ENCODE measurements around the gene PDE11A.

Gene PDE11A

GRCh38 chr2:177619461-177619860 lies 453.1 kb downstream of the PDE11A start:
- DNase-seq (ENCODE audit: extremely low read depth, low read depth), result no peak

DNA sequence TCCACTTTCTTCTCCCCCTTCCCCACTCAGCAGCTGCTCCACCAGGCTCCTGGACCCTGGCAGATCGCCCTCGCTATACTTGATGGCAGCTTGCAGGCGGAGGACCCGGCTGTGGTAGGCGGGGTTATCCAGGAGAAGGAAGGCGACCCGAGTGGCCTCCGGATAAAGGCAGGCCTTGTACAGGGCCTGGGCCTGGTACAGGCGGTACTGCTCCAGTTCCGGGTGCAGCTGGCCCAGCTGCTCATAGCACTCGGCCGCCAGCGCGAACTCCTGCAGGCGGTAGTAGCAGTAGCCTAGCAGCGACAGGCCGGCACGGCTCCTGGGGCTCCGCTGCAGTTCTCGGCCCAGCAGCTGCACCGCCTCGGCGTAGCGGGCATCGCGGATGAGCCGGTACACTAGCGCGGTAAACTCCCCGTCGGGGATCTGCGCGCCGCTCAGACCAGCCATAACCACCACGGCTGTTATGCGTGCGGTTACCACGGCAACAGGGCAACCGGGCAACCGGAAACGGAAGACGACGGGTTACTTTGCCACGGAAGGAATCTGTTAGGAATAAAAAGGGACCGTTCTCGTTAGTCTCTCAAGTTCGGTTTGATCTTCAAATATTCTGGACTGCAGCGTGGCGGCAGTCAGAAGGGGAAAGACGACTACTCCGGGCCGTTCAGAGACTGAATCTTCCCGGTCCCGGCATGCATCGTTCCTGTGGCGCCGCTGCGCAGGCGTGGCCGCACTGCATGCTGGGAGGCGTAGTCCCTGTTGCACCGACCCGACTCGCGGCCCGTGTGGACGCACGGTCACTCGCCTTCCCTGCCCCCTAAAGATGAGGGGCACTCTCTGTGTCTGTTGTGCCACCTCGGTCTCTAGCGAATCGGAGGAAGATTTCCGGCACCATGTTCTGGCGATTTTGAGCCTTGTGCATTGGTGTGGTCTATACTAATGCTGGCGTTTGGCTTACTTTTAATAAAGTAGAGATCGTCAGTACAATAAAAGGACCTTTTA lies 454.0 kb downstream of the PDE11A start:
- DNase-seq (ENCODE audit: extremely low read depth, low read depth), result peak; percentile 43
- TF ChIP-seq, protein P1, sequence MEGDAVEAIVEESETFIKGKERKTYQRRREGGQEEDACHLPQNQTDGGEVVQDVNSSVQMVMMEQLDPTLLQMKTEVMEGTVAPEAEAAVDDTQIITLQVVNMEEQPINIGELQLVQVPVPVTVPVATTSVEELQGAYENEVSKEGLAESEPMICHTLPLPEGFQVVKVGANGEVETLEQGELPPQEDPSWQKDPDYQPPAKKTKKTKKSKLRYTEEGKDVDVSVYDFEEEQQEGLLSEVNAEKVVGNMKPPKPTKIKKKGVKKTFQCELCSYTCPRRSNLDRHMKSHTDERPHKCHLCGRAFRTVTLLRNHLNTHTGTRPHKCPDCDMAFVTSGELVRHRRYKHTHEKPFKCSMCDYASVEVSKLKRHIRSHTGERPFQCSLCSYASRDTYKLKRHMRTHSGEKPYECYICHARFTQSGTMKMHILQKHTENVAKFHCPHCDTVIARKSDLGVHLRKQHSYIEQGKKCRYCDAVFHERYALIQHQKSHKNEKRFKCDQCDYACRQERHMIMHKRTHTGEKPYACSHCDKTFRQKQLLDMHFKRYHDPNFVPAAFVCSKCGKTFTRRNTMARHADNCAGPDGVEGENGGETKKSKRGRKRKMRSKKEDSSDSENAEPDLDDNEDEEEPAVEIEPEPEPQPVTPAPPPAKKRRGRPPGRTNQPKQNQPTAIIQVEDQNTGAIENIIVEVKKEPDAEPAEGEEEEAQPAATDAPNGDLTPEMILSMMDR (IDR thresholded peaks at IDR 0.05; ENCODE audit: low read depth, low read length), result no peak

More at GRCh38 chr2:177619461-177619860, 453.1 kb downstream of the PDE11A start:
- TF ChIP-seq, protein P1 (IDR thresholded peaks at IDR 0.05; ENCODE audit: low read depth, low read length), result no peak

GRCh38 chr2:177617849-177618248 lies 454.7 kb downstream of the PDE11A start:
- DNase-seq (ENCODE audit: extremely low read depth, low read depth), result no peak
- TF ChIP-seq, protein P1 (IDR thresholded peaks at IDR 0.05; ENCODE audit: low read depth, low read length), result no peak

- TF ChIP-seq, protein P1 (IDR thresholded peaks at IDR 0.05; ENCODE audit: low read depth, low read length), result no peak
- DNase-seq (ENCODE audit: extremely low read depth, low read depth), result no peak
These were observed 455.8 kb downstream of the PDE11A start for GRCh38 chr2:177616731-177617130.

- TF ChIP-seq, protein P1 (IDR thresholded peaks at IDR 0.05; ENCODE audit: low read depth, low read length), result no peak
- no peak for DNase-seq (ENCODE audit: extremely low read depth, low read depth)
These were observed 456.5 kb downstream of the PDE11A start for GRCh38 chr2:177616066-177616465.

GRCh38 chr2:177612659-177613058 lies 459.9 kb downstream of the PDE11A start:
- TF ChIP-seq, protein P1 (IDR thresholded peaks at IDR 0.05; ENCODE audit: low read depth, low read length), result no peak
- DNase-seq (ENCODE audit: extremely low read depth, low read depth), result no peak

- DNase-seq (ENCODE audit: extremely low read depth, low read depth), result no peak
- TF ChIP-seq, protein P1 (IDR thresholded peaks at IDR 0.05; ENCODE audit: low read depth, low read length), result no peak
These were observed 461.2 kb downstream of the PDE11A start for GRCh38 chr2:177611310-177611886.

All from AG09319 (cell line).